ENCODE measurements around the gene DOCK3. TPM values are rescaled to one million over a fixed set of nuclear protein-coding genes. Genes with fewer than 3 reads are reported as not detected.
"Not testable (repeated sequence)": the region's sequence is repeated elsewhere in the genome, so short reads cannot be mapped to it uniquely, and the experiment has no call there.

Gene DOCK3
- total RNA-seq, 1 experiment from 2014 or later = 0.15 TPM

GRCh38 chr3:51082363-51082762 lies 407.6 kb downstream of the DOCK3 start:
- Histone ChIP-seq H3K79me2 (ENCODE audit: low read length) (no peaks in the 10 kb centered on the region), H3K4me2 (ENCODE audit: low read length) (no peak overlapping the region), H3K9me2 (replicated peaks; ENCODE audit: low read length) (no peaks in the 10 kb centered on the region), H4K20me1 (ENCODE audit: low read length) (no peaks in the 10 kb centered on the region), H3K4me1 (ENCODE audit: insufficient read depth, low read length) (no peaks in the 10 kb centered on the region), H3K9ac (ENCODE audit: low read length) (no peak overlapping the region), H3F3A (ENCODE audit: low read length, unreplicated experiment) (no peaks in the 10 kb centered on the region), H3K27me3 (ENCODE audit: low read length) (0 out of 2 replicates have a peak, but pooled peaks cover 7% of the 10 kb centered on the region), H3K27ac (ENCODE audit: low read length) (no peak overlapping the region), H3K36me3 (ENCODE audit: low read depth, low read length) (no peaks in the 10 kb centered on the region), H3K9me3 (ENCODE audit: low read length) (peaks cover 20% of the 10 kb centered on the region), H3K4me3 (ENCODE audit: low read length) (no peak overlapping the region), H2AFZ (ENCODE audit: low read length) (no peak overlapping the region)
- TF ChIP-seq, protein P1, sequence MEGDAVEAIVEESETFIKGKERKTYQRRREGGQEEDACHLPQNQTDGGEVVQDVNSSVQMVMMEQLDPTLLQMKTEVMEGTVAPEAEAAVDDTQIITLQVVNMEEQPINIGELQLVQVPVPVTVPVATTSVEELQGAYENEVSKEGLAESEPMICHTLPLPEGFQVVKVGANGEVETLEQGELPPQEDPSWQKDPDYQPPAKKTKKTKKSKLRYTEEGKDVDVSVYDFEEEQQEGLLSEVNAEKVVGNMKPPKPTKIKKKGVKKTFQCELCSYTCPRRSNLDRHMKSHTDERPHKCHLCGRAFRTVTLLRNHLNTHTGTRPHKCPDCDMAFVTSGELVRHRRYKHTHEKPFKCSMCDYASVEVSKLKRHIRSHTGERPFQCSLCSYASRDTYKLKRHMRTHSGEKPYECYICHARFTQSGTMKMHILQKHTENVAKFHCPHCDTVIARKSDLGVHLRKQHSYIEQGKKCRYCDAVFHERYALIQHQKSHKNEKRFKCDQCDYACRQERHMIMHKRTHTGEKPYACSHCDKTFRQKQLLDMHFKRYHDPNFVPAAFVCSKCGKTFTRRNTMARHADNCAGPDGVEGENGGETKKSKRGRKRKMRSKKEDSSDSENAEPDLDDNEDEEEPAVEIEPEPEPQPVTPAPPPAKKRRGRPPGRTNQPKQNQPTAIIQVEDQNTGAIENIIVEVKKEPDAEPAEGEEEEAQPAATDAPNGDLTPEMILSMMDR (conservative IDR thresholded peaks at IDR 0.05; ENCODE audit: low read depth, low read length) = no peak
- TF ChIP-seq EZH2phosphoT487 (IDR thresholded peaks at IDR 0.05; ENCODE audit: borderline replicate concordance, low read length) (no peak), EZH2 (IDR thresholded peaks at IDR 0.05; ENCODE audit: low read length, unreplicated experiment) (no peak)
- DNase-seq = no peak
- intact Hi-C loops (cut with micrococcal nuclease) = no loop called here
- ChIA-PET CTCF (no interaction called here), POLR2A (ENCODE audit: unreplicated experiment) (no interaction called here)
- no TSS peak for BruUV-seq (replicated peaks)
- no peak for ATAC-seq

GRCh38 chr3:51083490-51083889 lies 408.8 kb downstream of the DOCK3 start:
- BruUV-seq (replicated peaks) = no TSS peak
- Histone ChIP-seq H3K27me3 (ENCODE audit: low read length) (0 out of 2 replicates have a peak, but pooled peaks cover 8% of the 10 kb centered on the region), H3K36me3 (ENCODE audit: low read depth, low read length) (no peaks in the 10 kb centered on the region), H3K79me2 (ENCODE audit: low read length) (no peaks in the 10 kb centered on the region), H4K20me1 (ENCODE audit: low read length) (no peaks in the 10 kb centered on the region), H3K9me3 (ENCODE audit: low read length) (peaks cover 20% of the 10 kb centered on the region), H3K4me3 (ENCODE audit: low read length) (no peak overlapping the region), H3K9me2 (replicated peaks; ENCODE audit: low read length) (no peaks in the 10 kb centered on the region), H3K4me1 (ENCODE audit: insufficient read depth, low read length) (no peaks in the 10 kb centered on the region), H3K27ac (ENCODE audit: low read length) (no peak overlapping the region), H3F3A (ENCODE audit: low read length, unreplicated experiment) (no peaks in the 10 kb centered on the region), H3K9ac (ENCODE audit: low read length) (no peak overlapping the region), H2AFZ (ENCODE audit: low read length) (no peak overlapping the region), H3K4me2 (ENCODE audit: low read length) (no peak overlapping the region)
- intact Hi-C loops (cut with micrococcal nuclease) = no loop called here
- ChIA-PET CTCF (no interaction called here), POLR2A (ENCODE audit: unreplicated experiment) (no interaction called here)
- no peak for ATAC-seq
- TF ChIP-seq EZH2phosphoT487 (IDR thresholded peaks at IDR 0.05; ENCODE audit: borderline replicate concordance, low read length) (no peak), EZH2 (IDR thresholded peaks at IDR 0.05; ENCODE audit: low read length, unreplicated experiment) (no peak)
- TF ChIP-seq, protein P1 (conservative IDR thresholded peaks at IDR 0.05; ENCODE audit: low read depth, low read length) = no peak
- no peak for DNase-seq

GRCh38 chr3:51092141-51092540 lies 417.4 kb downstream of the DOCK3 start:
- H2AFZ ChIP-seq (ENCODE audit: low read length); BruUV-seq (replicated peaks); H3K9me2 ChIP-seq (replicated peaks; ENCODE audit: low read length); DNase-seq; H3K36me3 ChIP-seq (ENCODE audit: low read depth, low read length); H3K4me1 ChIP-seq (ENCODE audit: insufficient read depth, low read length); H4K20me1 ChIP-seq (ENCODE audit: low read length); H3K9ac ChIP-seq (ENCODE audit: low read length); H3K9me3 ChIP-seq (ENCODE audit: low read length); H3K4me2 ChIP-seq (ENCODE audit: low read length); CTCF ChIA-PET; ATAC-seq; H3K79me2 ChIP-seq (ENCODE audit: low read length); H3K4me3 ChIP-seq (ENCODE audit: low read length); H3F3A ChIP-seq (ENCODE audit: low read length, unreplicated experiment); H3K27ac ChIP-seq (ENCODE audit: low read length); POLR2A ChIA-PET (ENCODE audit: unreplicated experiment); intact Hi-C loops (cut with micrococcal nuclease): not testable (repeated sequence)
- peaks cover 45% of the 10 kb centered on the region for H3K27me3 ChIP-seq (ENCODE audit: low read length)

DNA sequence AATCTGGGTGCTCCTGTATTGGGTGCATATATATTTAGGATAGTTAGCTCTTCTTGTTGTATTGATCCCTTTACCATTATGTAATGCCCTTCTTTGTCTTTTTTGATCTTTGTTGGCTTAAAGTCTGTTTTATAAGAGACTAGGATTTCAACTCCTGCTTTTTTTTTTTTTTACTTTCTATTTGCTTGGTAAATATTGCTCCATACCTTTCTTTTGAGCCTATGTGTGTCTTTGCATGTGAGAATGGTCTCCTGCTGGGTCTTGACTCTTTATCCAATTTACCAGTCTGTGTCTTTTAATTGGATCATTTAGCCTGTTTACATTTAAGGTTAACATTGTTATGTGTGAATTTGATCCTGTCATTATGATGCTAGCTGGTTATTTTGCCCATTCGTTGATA lies 420.1 kb downstream of the DOCK3 start:
- H3K36me3 ChIP-seq (ENCODE audit: low read depth, low read length); H3K4me3 ChIP-seq (ENCODE audit: low read length); H3K9me3 ChIP-seq (ENCODE audit: low read length); CTCF ChIA-PET; H2AFZ ChIP-seq (ENCODE audit: low read length); H3K4me1 ChIP-seq (ENCODE audit: insufficient read depth, low read length); H3K4me2 ChIP-seq (ENCODE audit: low read length); POLR2A ChIA-PET (ENCODE audit: unreplicated experiment); H3K9ac ChIP-seq (ENCODE audit: low read length); DNase-seq; intact Hi-C loops (cut with micrococcal nuclease); H3F3A ChIP-seq (ENCODE audit: low read length, unreplicated experiment); ATAC-seq; BruUV-seq (replicated peaks); H4K20me1 ChIP-seq (ENCODE audit: low read length); H3K79me2 ChIP-seq (ENCODE audit: low read length); H3K27ac ChIP-seq (ENCODE audit: low read length); H3K9me2 ChIP-seq (replicated peaks; ENCODE audit: low read length): not testable (repeated sequence)
- peaks cover 37% of the 10 kb centered on the region for H3K27me3 ChIP-seq (ENCODE audit: low read length)

Data from PC-3 (cell line).